ENCODE results near the gene EPHA7.

GRCh38 chr6:93447874-93448273 is 28.5 kb upstream of the EPHA7 start:
- TF ChIP-seq CTCF (IDR thresholded peaks at IDR 0.05) (peak; percentile 43), EZH2 (IDR thresholded peaks at IDR 0.05) (no peak)

All from neural progenitor cell (in vitro differentiated cells).